ENCODE results near the gene PFKL. TPM values are rescaled to one million over a fixed set of nuclear protein-coding genes. Genes with fewer than 3 reads are reported as not detected.
"Not testable (repeated sequence)": the region's sequence is repeated elsewhere in the genome, so short reads cannot be mapped to it uniquely, and the experiment has no call there.

PFKL gene
- total RNA-seq, 1 donor: 114 TPM

DNA sequence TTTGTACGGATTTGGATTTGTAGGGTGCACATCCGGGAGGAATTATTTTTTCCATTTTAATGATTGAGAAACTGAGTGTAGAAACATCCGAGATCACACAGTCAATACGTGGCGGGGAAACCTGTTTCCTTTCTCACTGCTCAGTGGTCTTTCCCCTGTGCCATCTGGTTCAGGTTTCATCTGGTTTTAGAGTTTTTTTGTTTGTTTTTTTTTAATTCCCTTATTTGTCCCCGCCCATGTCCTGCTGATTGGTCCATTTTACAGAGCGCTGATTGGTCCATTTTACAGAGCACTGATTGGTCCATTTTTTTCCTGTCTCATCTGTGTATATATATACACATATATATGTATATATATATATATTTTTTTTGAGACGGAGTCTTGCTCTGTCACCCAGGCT lies 59.5 kb downstream of the PFKL start:
- DNase-seq (ENCODE audit: low read depth): no peak
- TF ChIP-seq, protein P1, sequence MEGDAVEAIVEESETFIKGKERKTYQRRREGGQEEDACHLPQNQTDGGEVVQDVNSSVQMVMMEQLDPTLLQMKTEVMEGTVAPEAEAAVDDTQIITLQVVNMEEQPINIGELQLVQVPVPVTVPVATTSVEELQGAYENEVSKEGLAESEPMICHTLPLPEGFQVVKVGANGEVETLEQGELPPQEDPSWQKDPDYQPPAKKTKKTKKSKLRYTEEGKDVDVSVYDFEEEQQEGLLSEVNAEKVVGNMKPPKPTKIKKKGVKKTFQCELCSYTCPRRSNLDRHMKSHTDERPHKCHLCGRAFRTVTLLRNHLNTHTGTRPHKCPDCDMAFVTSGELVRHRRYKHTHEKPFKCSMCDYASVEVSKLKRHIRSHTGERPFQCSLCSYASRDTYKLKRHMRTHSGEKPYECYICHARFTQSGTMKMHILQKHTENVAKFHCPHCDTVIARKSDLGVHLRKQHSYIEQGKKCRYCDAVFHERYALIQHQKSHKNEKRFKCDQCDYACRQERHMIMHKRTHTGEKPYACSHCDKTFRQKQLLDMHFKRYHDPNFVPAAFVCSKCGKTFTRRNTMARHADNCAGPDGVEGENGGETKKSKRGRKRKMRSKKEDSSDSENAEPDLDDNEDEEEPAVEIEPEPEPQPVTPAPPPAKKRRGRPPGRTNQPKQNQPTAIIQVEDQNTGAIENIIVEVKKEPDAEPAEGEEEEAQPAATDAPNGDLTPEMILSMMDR (IDR thresholded peaks at IDR 0.05; ENCODE audit: insufficient read depth, low read length): no peak
- no peak overlapping the region for H3K4me3 ChIP-seq (ENCODE audit: low read depth, low read length)

DNA sequence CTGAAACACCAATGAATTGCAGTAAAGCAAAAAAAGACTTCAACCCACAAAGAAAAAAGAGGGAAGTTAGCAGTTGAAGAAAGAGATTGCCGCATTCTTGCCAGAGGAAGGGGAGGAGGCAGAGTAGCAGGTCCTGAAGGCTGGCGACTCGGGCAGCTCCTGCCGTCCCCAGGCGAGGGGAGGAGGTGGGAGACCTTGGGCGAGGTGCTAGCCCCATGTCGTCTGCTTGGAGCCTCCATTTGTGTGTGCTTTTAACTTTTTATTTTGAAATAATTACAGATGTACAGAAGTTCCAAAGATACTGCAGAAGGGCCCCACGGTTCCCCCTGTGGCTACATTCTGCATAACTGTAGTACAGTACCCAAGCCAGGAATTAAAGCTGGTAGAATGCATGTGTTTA lies 60.3 kb downstream of the PFKL start:
- H3K4me3 ChIP-seq (ENCODE audit: low read depth, low read length): no peak overlapping the region
- DNase-seq (ENCODE audit: low read depth): no peak
- TF ChIP-seq, protein P1 (IDR thresholded peaks at IDR 0.05; ENCODE audit: insufficient read depth, low read length): no peak

DNA sequence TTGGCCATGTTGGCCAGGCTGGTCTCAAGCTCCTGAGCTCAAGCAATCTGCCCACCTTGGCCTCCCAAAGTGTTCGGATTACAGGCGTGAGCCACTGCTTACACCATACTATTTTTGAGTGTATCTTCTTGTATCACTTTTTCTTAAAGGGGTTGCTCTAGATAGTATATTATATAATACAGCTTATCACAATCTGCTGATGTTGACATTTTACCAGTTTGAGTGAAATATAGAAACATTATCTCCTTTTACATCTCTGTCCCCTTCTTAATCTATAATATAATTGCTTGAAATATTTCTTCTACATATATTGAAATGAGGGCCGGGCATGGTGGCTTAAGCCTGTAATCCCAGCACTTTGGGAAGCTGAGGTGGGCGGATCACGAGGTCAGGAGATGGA lies 62.0 kb downstream of the PFKL start:
- H3K4me3 ChIP-seq (ENCODE audit: low read depth, low read length); DNase-seq (ENCODE audit: low read depth): not testable (repeated sequence)

DNA sequence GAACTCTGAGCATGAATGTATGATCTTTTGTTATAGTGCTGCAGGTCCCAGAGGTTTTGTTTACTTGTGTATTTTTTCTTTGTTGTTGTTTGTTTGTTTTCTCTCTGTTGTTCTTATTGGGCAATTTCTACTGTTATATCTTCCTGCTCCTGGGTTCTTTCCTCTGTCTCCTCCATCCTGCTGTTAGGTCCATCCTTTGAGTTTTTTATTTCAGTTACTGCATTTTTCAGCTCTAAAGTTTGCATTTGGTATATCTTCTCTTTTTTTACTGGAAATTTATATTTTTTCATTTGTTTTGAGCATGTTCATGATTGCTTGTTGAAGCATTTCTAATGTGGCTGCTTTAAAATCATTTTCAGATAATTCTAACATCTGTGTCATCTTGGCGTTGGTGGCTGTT lies 63.4 kb downstream of the PFKL start:
- TF ChIP-seq, protein P1 (IDR thresholded peaks at IDR 0.05; ENCODE audit: insufficient read depth, low read length): no peak
- H3K4me3 ChIP-seq (ENCODE audit: low read depth, low read length): no peak overlapping the region
- DNase-seq (ENCODE audit: low read depth): no peak

DNA sequence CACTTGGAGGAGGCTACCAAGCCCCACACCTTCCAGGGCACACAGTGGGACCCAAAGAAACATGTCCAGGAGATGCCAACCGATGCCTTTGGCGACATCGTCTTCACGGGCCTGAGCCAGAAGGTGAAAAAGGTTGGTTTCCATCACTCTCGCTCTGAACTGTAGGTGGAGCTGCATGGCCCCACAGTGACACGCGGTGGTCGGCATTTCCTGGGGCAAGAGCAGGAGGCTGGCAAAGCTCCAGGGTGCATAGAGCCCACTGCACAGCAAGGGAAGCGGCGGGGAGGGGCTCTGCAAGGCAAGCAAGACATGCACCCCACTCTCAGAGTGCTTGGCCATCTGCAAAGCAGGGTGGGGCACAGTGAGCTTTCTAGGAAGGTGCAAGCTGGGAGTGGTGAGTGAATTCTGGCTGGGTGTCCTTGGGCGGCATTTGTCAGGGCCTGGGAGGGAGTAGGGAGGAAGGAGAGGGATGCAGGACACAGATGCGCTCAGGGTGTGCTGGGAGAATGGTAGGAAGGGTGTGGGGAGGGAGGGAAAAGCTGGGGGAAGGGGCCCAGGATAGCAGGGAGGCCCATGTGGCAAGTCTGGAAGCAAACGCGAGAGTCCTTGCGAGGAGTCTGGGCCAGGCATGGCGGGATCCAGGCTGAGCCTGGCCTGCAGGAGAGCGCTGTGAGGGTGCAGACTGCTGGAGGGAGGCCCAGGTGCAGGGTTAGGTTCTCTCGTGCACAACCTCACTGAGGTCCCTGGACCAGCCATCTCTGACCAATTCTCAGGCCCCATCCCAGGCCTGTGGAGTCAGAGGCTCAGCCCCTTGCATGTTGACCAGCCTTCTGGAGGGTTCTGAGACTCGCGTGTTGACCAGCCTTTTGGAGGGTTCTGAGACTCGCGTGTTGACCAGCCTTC lies 64.5 kb downstream of the PFKL start:
- TF ChIP-seq, protein P1 (IDR thresholded peaks at IDR 0.05; ENCODE audit: insufficient read depth, low read length): no peak

DNA sequence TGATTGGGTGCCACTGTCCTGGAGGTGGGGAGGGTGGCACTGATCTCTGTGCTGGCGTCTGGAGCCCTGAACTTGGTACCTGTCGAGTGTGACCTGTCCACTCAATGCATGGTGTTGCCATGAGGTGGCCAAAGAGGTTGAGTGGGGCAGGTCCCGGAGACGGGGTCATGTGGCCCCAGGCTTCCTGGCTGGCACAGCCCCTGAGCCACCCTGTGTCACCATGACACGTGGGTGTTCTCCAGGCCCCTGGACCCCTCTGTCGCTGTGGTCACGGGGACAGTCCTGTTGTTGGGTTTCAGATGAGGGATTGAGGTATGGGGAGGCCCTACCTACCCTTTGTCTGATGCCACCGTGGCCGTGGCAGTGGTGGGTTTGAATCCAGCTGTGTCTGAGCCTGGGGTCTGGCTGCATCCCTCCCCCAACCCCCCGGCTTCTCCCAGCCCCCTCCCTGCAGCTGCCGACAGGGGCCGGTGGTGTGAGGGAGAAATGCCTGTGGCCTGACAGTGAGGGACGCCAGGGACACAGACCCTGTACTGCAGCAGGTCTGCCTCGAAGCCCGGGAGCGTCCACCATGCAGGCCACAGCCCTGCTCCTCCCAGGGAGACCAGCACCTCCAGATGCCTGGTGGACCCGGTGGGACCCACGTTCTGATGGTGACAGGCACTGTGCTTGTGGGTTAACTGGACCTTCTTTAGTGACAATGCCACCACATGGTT lies 65.6 kb downstream of the PFKL start:
- H3K4me3 ChIP-seq (ENCODE audit: low read depth, low read length): no peak overlapping the region
- DNase-seq (ENCODE audit: low read depth): no peak
- TF ChIP-seq, protein P1 (IDR thresholded peaks at IDR 0.05; ENCODE audit: insufficient read depth, low read length): no peak

More for the DNA sequence above, 64.5 kb downstream of the PFKL start:
- no peak overlapping the region for H3K4me3 ChIP-seq (ENCODE audit: low read depth, low read length)
- DNase-seq (ENCODE audit: low read depth): no peak

DNA sequence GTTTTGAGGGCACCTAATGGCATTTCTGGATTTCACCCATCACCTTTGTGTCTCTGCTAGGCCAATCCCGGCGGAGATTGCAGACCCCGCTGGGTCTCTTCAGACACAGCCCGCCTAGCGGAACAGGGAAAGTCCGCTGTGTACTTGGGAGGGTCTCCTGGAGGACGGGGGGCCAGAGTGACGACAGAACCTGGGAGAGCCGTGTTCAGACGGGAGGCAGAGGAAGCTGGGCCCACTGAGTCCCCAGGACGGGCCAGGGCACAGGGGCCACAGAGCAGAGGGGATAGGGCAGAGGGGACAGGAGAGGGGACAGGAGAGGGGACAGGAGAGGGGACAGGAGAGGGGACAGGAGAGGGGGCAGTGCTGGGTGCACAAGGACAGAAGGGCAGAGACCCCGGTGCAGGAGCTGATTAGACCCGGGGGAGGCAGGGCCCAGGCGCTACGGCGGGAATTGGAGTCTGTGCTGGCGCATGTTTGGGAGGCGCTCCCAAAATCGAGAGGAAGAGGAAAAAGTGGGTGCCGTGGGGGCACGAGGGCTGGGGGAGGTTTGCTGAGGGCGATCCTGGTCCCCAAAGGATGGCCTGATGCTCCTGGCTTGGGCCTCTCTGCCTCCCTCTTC lies 66.2 kb downstream of the PFKL start:
- no peak overlapping the region for H3K4me3 ChIP-seq (ENCODE audit: low read depth, low read length)
- TF ChIP-seq, protein P1 (IDR thresholded peaks at IDR 0.05; ENCODE audit: insufficient read depth, low read length): no peak
- no peak for DNase-seq (ENCODE audit: low read depth)

All from fibroblast of the aortic adventitia (primary cell).